ENCODE measurements around the gene TTLL3. TPM values are rescaled to one million over a fixed set of nuclear protein-coding genes. Genes with fewer than 3 reads are reported as not detected.

Gene TTLL3
- total RNA-seq, 4 donors from 2014 or later = 36.5 to 125 (median 70.0) TPM

DNA sequence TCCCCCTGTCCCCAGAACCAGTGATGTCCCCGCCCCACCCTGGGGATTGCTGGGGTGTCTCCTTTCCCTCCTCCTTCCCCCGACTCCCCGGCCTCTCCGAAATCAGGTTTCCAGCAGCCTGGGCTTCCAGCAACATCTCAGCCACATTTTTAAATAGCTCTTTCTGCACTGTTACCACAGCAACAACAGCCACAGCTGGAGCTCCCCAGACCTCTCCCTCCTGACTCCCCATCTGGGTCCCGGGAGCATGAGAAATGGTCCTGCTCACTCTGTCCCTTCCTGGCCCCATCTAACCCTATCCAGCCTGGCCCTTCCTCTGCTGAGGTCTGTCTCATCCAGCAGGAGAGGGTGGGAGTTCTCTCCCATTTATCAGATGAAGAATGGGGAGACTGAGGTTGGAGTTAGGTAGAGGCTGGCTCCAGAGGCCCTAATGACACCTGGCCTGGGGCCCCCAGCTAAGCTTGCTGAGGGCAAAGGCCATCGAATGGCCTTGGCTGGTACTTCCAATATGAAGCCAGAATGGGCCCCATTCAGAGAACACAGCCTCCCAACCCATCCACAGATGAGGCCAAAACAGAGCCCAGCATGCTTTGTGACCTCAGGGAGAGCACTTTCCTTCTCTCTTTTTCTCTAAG, 41.8 kb upstream of the TTLL3 start:
- TF ChIP-seq, protein P1, sequence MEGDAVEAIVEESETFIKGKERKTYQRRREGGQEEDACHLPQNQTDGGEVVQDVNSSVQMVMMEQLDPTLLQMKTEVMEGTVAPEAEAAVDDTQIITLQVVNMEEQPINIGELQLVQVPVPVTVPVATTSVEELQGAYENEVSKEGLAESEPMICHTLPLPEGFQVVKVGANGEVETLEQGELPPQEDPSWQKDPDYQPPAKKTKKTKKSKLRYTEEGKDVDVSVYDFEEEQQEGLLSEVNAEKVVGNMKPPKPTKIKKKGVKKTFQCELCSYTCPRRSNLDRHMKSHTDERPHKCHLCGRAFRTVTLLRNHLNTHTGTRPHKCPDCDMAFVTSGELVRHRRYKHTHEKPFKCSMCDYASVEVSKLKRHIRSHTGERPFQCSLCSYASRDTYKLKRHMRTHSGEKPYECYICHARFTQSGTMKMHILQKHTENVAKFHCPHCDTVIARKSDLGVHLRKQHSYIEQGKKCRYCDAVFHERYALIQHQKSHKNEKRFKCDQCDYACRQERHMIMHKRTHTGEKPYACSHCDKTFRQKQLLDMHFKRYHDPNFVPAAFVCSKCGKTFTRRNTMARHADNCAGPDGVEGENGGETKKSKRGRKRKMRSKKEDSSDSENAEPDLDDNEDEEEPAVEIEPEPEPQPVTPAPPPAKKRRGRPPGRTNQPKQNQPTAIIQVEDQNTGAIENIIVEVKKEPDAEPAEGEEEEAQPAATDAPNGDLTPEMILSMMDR (IDR thresholded peaks at IDR 0.05; ENCODE audit: low read depth) = no peak

DNA sequence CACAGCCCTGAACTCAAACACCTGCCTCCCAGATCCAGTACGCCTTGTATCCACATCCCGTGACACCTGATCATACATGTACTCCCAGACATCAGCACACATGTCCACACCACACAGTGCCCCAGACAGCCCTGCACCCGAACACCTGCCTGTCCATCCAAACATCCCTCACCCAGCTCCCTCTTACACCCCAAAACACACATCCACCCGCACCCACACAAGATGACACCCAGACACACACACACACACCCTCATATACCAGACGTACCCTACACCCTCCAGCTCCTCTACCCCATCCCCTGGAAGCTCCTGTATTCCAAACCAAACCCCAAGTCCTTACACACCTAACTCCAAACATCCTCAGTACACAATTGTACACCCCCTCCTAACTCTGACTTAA, 41.0 kb upstream of the TTLL3 start:
- TF ChIP-seq, protein P1 (IDR thresholded peaks at IDR 0.05; ENCODE audit: low read depth) = no peak

DNA sequence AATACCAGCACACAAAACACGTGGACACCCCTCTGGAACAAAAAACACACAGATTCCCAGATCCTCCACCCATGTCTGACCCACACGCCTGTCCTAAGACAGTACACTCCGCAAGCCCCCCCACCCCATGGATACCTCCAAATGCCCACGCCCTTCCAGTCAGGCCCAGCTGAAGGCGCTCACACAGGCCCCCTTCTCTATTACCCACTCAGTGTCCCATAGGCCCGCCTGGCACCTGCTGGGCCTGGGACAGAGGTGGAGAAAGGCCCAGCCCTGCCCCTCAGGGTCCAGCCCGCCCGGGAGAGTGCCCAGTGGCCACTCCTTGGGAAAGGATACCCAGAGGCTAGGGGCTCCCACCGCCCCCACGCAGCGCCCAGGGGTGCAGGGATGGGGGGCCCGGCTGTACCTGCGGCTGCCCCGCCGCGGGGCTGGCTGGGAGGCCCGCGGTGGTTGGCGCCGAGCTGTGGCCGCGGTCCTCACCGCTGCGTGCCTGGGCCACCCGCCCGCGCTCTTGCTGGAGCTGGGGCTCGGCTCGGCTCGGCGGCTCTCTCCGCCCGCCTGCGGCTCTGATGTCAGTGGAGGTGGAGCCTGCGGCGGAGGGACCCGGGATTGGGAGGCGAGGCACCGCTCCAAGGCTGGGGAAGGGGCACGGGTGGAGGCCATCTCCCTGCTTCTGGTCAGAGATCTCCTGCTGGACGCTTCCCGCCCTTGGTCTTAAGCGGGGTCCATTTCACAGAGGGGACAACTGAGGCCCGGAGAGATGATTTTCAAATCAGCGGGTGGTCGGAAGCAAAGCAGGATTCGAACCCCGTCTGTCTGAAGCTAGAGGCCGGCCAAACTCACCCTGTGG, 40.4 kb upstream of the TTLL3 start, which contains the start of gene CAMK1:
CAMK1 (minus strand) TSS at position 522 of the 850 bp plus-strand sequence. CDS start 2,198 bp downstream, outside the sequence.
- TF ChIP-seq, protein P1 (IDR thresholded peaks at IDR 0.05; ENCODE audit: low read depth) = no peak

DNA sequence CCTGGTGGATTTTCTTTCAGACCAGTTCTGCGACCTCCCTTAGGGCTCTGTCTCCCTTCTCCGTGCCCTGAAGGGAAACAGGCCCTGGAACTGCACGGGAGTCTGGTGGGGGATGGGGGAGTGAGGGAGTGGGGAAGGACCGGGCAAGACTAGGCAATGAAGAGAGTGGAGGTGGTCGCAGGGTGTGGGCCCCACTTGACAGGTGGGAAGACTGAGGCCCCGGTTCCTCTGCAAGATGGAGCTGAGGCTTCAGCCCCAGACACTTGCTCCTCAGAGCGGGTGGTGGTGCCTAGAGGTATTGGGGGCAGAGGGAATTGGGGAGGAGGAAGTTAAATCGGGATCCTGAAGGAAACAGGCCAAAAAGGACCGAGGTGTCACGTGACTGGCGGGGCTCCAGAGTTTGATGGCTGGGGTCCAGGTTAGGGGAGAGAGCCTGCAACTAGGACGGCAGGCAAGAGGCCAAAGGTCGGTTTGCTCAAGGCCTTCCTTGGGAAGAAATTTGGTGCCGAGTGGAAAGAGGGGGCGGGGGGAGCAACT, 39.7 kb upstream of the TTLL3 start:
- TF ChIP-seq, protein P1 (IDR thresholded peaks at IDR 0.05; ENCODE audit: low read depth) = no peak

DNA sequence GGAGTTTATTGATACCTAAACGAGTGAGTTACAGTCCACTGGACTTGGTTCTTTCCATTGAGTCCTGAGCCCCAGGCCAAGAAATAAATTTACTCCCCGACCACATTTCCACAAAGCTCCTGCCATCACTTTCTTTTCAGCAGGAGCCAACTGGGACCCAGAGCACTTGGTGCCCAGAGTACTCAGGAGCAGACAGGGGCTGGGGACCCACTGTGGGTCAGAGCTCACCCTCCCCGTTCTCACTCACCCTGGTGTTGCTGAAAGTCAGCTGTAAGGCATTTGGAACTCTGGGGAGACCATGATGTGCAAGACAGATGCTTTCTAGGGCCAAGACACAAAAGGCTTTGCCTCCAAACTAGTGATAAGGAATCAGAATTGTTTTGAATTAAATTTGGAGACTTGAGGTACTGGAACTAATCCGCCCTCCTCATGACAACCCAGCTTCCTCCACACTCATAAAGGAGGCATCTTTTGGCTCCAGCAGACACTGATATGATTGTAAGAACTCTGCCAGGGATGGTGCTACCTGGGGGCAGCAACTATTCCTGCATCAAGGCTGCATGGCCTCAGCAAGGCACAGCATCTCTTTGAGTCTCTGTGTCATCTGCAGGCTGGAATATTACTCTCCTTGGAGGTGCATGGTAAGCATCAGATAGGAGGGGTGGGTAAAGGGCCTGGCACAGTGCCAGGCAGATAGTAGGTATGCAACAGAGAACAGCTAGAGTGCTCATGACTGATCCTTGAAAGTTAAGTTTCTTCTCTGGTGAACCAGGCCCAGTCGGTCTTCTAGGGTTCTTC, 33.0 kb upstream of the TTLL3 start:
- TF ChIP-seq, protein P1 (IDR thresholded peaks at IDR 0.05; ENCODE audit: low read depth) = no peak

DNA sequence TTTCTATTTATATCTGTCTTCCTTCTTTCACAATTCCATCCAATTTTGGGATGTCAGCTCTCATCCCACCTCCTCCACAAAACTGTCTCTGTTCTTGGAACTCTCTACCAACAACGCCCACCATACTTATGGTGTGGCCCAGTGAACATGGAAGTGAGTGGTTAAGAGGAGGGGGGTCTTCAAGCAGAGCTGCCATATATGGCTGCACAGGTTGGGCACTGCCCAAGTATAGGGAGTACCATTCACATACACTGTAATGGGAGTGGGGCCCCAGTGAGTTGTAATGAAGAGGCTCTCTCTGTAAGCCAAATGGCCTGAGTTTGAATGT, 32.4 kb upstream of the TTLL3 start:
- TF ChIP-seq, protein P1 (IDR thresholded peaks at IDR 0.05; ENCODE audit: low read depth) = no peak

Data from subcutaneous adipose tissue (tissue), 4 donors.